Hepatocyte (in vitro differentiated cells): ENCODE data around the gene FBLN1. TPM values are rescaled to one million over a fixed set of nuclear protein-coding genes. Genes with fewer than 3 reads are reported as not detected.
"Not testable (repeated sequence)": the region's sequence is repeated elsewhere in the genome, so short reads cannot be mapped to it uniquely, and the experiment has no call there.

Source experiments
- DNase-seq: peaks from one replicate; pipeline ENCODE4 v3.0.0-alpha.2; 2016; ENCODE audit warnings: low spot score
- H2AFZ ChIP-seq: fragments of 200-600 bp; sonication (generic); 2 replicates; pipeline ENCODE4 v1.6.0; 2016; ENCODE audit warnings: antibody characterized with exemption, mild to moderate bottlenecking
- H3K27ac ChIP-seq: fragments of 200-600 bp; sonication (generic); 2 replicates; pipeline ENCODE4 v1.5.1; 2016; ENCODE audit warnings: mild to moderate bottlenecking
- H3K27me3 ChIP-seq: fragments of 200-600 bp; sonication (generic); 2 replicates; pipeline ENCODE4 v1.6.1; 2016
- H3K36me3 ChIP-seq: fragments of 200-600 bp; sonication (generic); replicated peaks from 2 replicates; pipeline ENCODE4 v1.5.1; 2016; ENCODE audit warnings: low read depth; ENCODE audit not compliant: insufficient read depth
- H3K4me1 ChIP-seq: fragments of 200-600 bp; sonication (generic); 2 replicates; pipeline ENCODE4 v1.5.1; 2016; ENCODE audit warnings: mild to moderate bottlenecking, moderate library complexity; ENCODE audit not compliant: insufficient read depth
- H3K4me2 ChIP-seq: fragments of 200-600 bp; sonication (generic); 2 replicates; pipeline ENCODE4 v1.6.0; 2016
- H3K4me3 ChIP-seq: fragments of 200-600 bp; sonication (generic); 2 replicates; pipeline ENCODE4 v1.5.1; 2016; ENCODE audit warnings: mild to moderate bottlenecking
- H3K79me2 ChIP-seq: fragments of 200-600 bp; sonication (generic); 2 replicates; pipeline ENCODE4 v1.6.0; 2017; ENCODE audit warnings: mild to moderate bottlenecking
- H3K9me2 ChIP-seq: fragments of 200-600 bp; sonication (generic); replicated peaks from 2 replicates; pipeline ENCODE4 v1.6.0; 2017; ENCODE audit warnings: mild to moderate bottlenecking; ENCODE audit not compliant: insufficient read depth
- H3K9me3 ChIP-seq: fragments of 200-600 bp; sonication (generic); 2 replicates; pipeline ENCODE4 v1.5.1; 2016; ENCODE audit warnings: low read depth, mild to moderate bottlenecking
- H4K20me1 ChIP-seq: fragments of 200-600 bp; sonication (generic); 2 replicates; pipeline ENCODE4 v1.6.0; 2016; ENCODE audit warnings: mild to moderate bottlenecking; ENCODE audit not compliant: insufficient read depth, poor library complexity, severe bottlenecking
- CTCF ChIP-seq: fragments of 200-600 bp; sonication (generic); IDR thresholded peaks from 2 replicates; pipeline ENCODE4 v1.5.1; 2016; ENCODE audit warnings: antibody characterized with exemption, mild to moderate bottlenecking; ENCODE audit not compliant: poor library complexity
- EZH2 ChIP-seq: fragments of 200-600 bp; sonication (generic); IDR thresholded peaks from 2 replicates; pipeline ENCODE4 v1.6.1; 2016; ENCODE audit warnings: antibody characterized with exemption, mild to moderate bottlenecking, borderline replicate concordance
- EZH2phosphoT487 ChIP-seq: fragments of 200-600 bp; sonication (generic); IDR thresholded peaks from one replicate; pipeline ENCODE4 v1.6.1; 2018; ENCODE audit warnings: antibody characterized with exemption, mild to moderate bottlenecking, low read depth, moderate library complexity; ENCODE audit not compliant: unreplicated experiment, severe bottlenecking
- WGBS: methylation state at CpG from one replicate; pipeline ENCODE4 v1.1.6; 2016; ENCODE audit warnings: low lambda C conversion rate; ENCODE audit errors: missing lambda C conversion rate; 5-methylcytosine and 5-hydroxymethylcytosine counted together
- polyA plus RNA-seq: library from polyadenylated mRNA; unstranded; fragments of >200 nt; fragmentation: Nextera tagmentation; extraction: Ambion mirVana; gene quantifications from 2 replicates; pipeline ENCODE4 v1.2.1, GENCODE V29; 2016
- total RNA-seq: library from RNA; depleted of rRNA; stranded (reverse); fragments of >200 nt; gene quantifications from 2 replicates; pipeline ENCODE4 v1.2.3, GENCODE V29; 2014

The FBLN1 gene
- total and polyA plus RNA-seq, 2 experiments from 2014 or later = 201 to 669 TPM

- Histone ChIP-seq H3K4me3 (no peak overlapping the region), H3K4me2 (no peak overlapping the region), H4K20me1 (no peaks in the 10 kb centered on the region), H3K9me3 (peaks cover 2% of the 10 kb centered on the region), H3K4me1 (peaks cover 29% of the 10 kb centered on the region), H3K36me3 (no peaks in the 10 kb centered on the region), H3K27me3 (no peaks in the 10 kb centered on the region), H3K9me2 (no peaks in the 10 kb centered on the region), H2AFZ (no peak overlapping the region), H3K79me2 (no peaks in the 10 kb centered on the region), H3K27ac (no peak overlapping the region)
- TF ChIP-seq EZH2phosphoT487 (no peak), EZH2 (no peak), CTCF (no peak)
- DNase-seq = no peak
- WGBS = 98% methylated on average over 19 of the region's 19 CpGs
Measured at GRCh38 chr22:45554861-45555260, 52.2 kb downstream of the FBLN1 start.

- not testable (repeated sequence) for H3K27ac ChIP-seq, H3K9me2 ChIP-seq, H3K27me3 ChIP-seq, H3K79me2 ChIP-seq, H3K9me3 ChIP-seq, H3K4me1 ChIP-seq, H3K4me2 ChIP-seq, H4K20me1 ChIP-seq, H3K36me3 ChIP-seq, H3K4me3 ChIP-seq, H2AFZ ChIP-seq, DNase-seq
- WGBS = 84% methylated on average over 7 of the region's 7 CpGs
Measured at GRCh38 chr22:45557926-45558325, 55.2 kb downstream of the FBLN1 start.

- not testable (repeated sequence) for H3K4me3 ChIP-seq, H2AFZ ChIP-seq, H3K36me3 ChIP-seq, H3K27me3 ChIP-seq, H3K4me2 ChIP-seq, H3K79me2 ChIP-seq, H3K9me3 ChIP-seq, H3K4me1 ChIP-seq, H4K20me1 ChIP-seq, DNase-seq, H3K9me2 ChIP-seq, H3K27ac ChIP-seq
- 94% methylated on average over 3 of the region's 3 CpGs for WGBS
Measured at GRCh38 chr22:45560092-45560491, 57.4 kb downstream of the FBLN1 start.

DNA sequence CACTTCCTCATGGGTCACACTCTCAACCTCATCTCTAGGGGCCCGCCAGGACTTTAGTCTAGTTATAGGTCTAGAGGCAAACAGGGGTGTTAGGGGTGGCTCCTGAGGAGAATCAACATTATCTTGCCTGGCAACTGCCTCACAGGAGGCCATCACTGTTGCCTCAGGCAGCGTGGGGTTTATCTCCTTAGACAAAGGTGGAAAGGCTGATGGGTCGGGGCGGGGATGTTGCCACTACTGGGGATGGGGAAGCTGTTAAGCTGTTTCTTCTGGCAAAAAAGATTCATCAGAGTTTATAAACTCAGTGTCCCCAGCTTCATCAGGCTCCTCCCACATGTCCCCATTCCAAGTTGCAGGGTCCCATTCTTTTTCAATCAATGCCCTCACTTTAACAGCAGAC is 58.1 kb downstream of the FBLN1 start:
- not testable (repeated sequence) for H3K36me3 ChIP-seq, H2AFZ ChIP-seq, H3K79me2 ChIP-seq, H3K9me3 ChIP-seq, H3K9me2 ChIP-seq, H3K27ac ChIP-seq, H3K4me3 ChIP-seq, H3K4me2 ChIP-seq, H3K4me1 ChIP-seq, H3K27me3 ChIP-seq, H4K20me1 ChIP-seq, DNase-seq
- 97% methylated on average over 4 of the region's 4 CpGs for WGBS

DNA sequence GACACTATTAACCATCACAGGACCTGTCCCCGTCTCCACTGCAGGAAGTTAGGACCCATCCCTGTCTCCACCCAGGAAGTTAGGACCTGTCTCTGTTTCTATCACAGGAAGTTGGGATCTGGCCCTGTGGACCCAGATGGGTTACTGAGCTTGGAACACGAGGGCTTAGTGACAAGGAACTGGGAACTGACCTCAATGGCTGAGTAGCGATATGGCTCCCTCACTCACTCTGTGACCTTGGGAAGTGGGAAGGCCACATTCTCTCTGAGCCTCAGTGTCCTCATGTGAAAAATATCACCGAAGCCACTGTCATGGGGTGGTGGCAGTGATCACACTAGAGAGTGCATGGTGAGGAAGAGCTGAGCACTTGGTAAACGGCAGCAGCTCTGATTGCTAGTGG is 59.4 kb downstream of the FBLN1 start:
- Histone ChIP-seq H4K20me1 (no peaks in the 10 kb centered on the region), H3K4me1 (no peaks in the 10 kb centered on the region), H3K9me2 (no peaks in the 10 kb centered on the region), H3K27me3 (no peaks in the 10 kb centered on the region), H2AFZ (no peak overlapping the region), H3K36me3 (no peaks in the 10 kb centered on the region), H3K27ac (no peak overlapping the region), H3K4me2 (no peak overlapping the region), H3K9me3 (peaks cover 8% of the 10 kb centered on the region), H3K4me3 (no peak overlapping the region), H3K79me2 (no peaks in the 10 kb centered on the region)
- no peak for DNase-seq
- TF ChIP-seq EZH2 (no peak), EZH2phosphoT487 (no peak), CTCF (no peak)
- 98% methylated on average over 5 of the region's 5 CpGs for WGBS
